Measurements from ENCODE around the gene SLC27A3. TPM values are rescaled to one million over a fixed set of nuclear protein-coding genes. Genes with fewer than 3 reads are reported as not detected.

The SLC27A3 gene
- polyA plus RNA-seq, 4 donors = 5.4 to 50.4 (median 16.9) TPM

DNA sequence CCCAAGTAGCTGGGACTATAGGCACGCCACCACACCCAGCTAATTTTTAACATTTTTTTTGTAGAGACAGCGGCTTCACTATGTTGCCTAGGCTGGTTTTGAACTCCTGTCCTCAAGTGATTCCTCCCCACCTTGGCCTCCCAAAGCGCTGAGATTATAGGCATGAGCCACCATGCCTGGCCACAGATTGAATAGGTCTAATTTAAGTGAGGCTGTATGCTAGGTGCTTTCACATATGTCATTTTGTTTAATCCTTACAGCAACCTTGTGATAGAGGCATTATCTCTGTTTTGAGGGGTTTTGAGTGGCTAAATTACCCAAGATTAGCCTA lies 40.2 kb upstream of the SLC27A3 start:
- no peak for FAIRE-seq
- DNase-seq = no peak
- Histone ChIP-seq H3K27ac (ENCODE audit: low read depth in 1 of 3, low read length in 2 of 3) (no peak overlapping the region), H3K4me3 (ENCODE audit: low read depth in 1 of 3, low read length in 3 of 3) (no peak overlapping the region), H3K27me3 (ENCODE audit: control insufficient read depth in 3 of 3, insufficient read depth in 3 of 3, low read length in 3 of 3) (no peaks in the 10 kb centered on the region), H3K9me3 (ENCODE audit: control insufficient read depth in 2 of 2, insufficient read depth in 1 of 2, low read depth in 1 of 2, low read length in 1 of 2) (no peaks in the 10 kb centered on the region), H3K4me1 (ENCODE audit: control insufficient read depth in 3 of 3, insufficient read depth in 2 of 3, low read depth in 1 of 3, low read length in 2 of 3) (peaks cover 0 to 8% (median 0%) of the 10 kb centered on the region in 3 donors), H3K36me3 (ENCODE audit: control insufficient read depth in 3 of 3, insufficient read depth in 2 of 3, low read depth in 1 of 3, low read length in 3 of 3) (peaks cover 0 to 29% (median 0%) of the 10 kb centered on the region in 3 donors)
- 92 to 97% (median 93%) methylated on average over 3 of the region's 3 CpGs for WGBS, 3 donors

DNA sequence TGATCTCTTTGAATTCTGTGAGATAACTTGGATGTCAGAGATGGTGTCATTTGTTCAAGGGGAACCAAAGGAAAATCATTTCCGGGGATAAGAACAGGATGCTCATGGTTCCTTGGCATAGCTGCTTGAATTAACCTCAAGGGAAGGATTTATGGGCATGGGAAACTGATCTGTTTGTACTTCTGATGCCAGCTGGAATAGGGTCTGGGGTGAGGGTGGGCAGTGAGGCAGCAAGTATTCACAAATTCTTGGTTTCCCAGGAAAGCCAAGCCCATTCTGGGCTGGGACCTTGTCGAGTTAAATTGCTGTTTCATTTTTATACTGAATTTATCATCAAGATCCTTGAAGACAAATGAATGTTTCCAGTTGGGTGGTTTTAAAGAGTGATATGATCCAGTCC lies 33.2 kb upstream of the SLC27A3 start:
- Histone ChIP-seq H3K36me3 (ENCODE audit: control insufficient read depth in 3 of 3, insufficient read depth in 2 of 3, low read depth in 1 of 3, low read length in 3 of 3) (peaks cover 10 to 53% (median 12%) of the 10 kb centered on the region in 3 donors), H3K9me3 (ENCODE audit: control insufficient read depth in 2 of 2, insufficient read depth in 1 of 2, low read depth in 1 of 2, low read length in 1 of 2) (no peaks in the 10 kb centered on the region), H3K27me3 (ENCODE audit: control insufficient read depth in 3 of 3, insufficient read depth in 3 of 3, low read length in 3 of 3) (no peaks in the 10 kb centered on the region), H3K27ac (ENCODE audit: low read depth in 1 of 3, low read length in 2 of 3) (no peak overlapping the region), H3K4me3 (ENCODE audit: low read depth in 1 of 3, low read length in 3 of 3) (no peak overlapping the region), H3K4me1 (ENCODE audit: control insufficient read depth in 3 of 3, insufficient read depth in 2 of 3, low read depth in 1 of 3, low read length in 2 of 3) (peaks cover 0 to 12% (median 0%) of the 10 kb centered on the region in 3 donors)
- DNase-seq (no peak), FAIRE-seq (no peak)
- 60 to 76% (median 65%) methylated on average over 2 of the region's 2 CpGs for WGBS, 3 donors

DNA sequence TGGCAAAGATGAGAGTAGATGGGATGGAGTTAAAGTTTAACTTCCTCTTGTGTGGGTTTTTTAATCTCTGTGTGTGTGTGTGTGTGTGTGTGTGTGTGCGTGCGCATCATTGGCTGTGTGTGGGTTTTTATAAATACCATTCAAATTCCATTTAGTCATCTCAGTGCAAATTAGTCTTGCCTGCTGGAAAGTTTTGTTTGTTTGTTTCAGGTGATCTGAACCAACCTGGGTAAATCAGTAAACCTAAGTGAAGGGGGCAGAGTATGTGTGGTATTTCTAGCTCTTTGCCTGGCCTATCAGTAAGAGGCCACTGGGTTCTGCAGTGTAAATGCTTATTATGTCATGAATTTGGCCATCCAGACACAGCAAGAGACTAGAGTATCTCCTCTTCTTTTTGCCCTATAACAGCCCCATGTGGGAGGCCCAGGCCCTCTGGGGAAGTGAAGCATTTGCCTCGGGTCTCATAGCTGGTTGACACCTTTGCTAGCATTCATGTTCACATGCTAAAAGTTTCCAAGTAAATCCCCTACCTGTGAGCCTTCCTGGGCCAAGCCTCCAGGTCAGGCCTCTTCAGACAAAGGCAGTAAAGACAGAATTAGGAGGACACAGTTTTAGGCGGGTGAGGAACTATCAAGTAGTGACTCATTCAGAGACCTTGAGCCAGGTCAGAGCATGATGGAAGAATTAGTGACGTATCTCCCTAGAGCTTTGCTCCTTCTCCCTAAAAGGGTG lies 32.6 kb upstream of the SLC27A3 start:
- H3K27ac ChIP-seq (ENCODE audit: low read depth in 1 of 3, low read length in 2 of 3) = no peak overlapping the region
- WGBS, 3 donors = 55 to 72% (median 65%) methylated on average over 5 of the region's 5 CpGs
- peaks cover 10 to 53% (median 14%) of the 10 kb centered on the region in 3 donors for H3K36me3 ChIP-seq (ENCODE audit: control insufficient read depth in 3 of 3, insufficient read depth in 2 of 3, low read depth in 1 of 3, low read length in 3 of 3)
- FAIRE-seq (no peak), DNase-seq (peak in 1 of 2 donors; percentile 51)
- no peaks in the 10 kb centered on the region for H3K9me3 ChIP-seq (ENCODE audit: control insufficient read depth in 2 of 2, insufficient read depth in 1 of 2, low read depth in 1 of 2, low read length in 1 of 2)
- peaks cover 0 to 12% (median 0%) of the 10 kb centered on the region in 3 donors for H3K4me1 ChIP-seq (ENCODE audit: control insufficient read depth in 3 of 3, insufficient read depth in 2 of 3, low read depth in 1 of 3, low read length in 2 of 3)
- H3K27me3 ChIP-seq (ENCODE audit: control insufficient read depth in 3 of 3, insufficient read depth in 3 of 3, low read length in 3 of 3) = no peaks in the 10 kb centered on the region
- H3K4me3 ChIP-seq (ENCODE audit: low read depth in 1 of 3, low read length in 3 of 3) = no peak overlapping the region

DNA sequence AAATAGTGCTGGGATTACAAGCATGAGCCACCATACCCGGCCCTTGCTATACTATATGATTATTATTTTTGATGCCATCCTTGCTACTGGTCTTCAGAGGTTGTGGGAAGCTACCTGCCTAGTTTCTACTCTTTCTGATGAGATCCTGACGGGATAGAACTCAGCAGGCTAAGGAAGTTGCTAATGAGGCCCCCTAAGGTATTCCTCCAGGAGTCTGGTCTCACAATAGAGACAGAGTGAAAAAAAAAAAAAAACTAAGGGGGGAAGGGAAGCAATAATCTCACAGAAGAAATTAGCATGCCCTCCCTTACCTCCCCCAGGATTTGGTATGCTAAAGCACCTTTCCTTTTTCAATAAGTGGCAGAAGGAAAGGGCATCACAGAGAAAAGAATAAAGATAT lies 29.8 kb upstream of the SLC27A3 start:
- FAIRE-seq (no peak), DNase-seq (no peak)
- H3K9me3 ChIP-seq (ENCODE audit: control insufficient read depth in 2 of 2, insufficient read depth in 1 of 2, low read depth in 1 of 2, low read length in 1 of 2) = no peaks in the 10 kb centered on the region
- H3K4me1 ChIP-seq (ENCODE audit: control insufficient read depth in 3 of 3, insufficient read depth in 2 of 3, low read depth in 1 of 3, low read length in 2 of 3) = peaks cover 0 to 21% (median 0%) of the 10 kb centered on the region in 3 donors
- H3K4me3 ChIP-seq (ENCODE audit: low read depth in 1 of 3, low read length in 3 of 3) = no peak overlapping the region
- 91 to 94% (median 92%) methylated on average over 2 of the region's 2 CpGs for WGBS, 3 donors
- no peaks in the 10 kb centered on the region for H3K27me3 ChIP-seq (ENCODE audit: control insufficient read depth in 3 of 3, insufficient read depth in 3 of 3, low read length in 3 of 3)
- H3K36me3 ChIP-seq (ENCODE audit: control insufficient read depth in 3 of 3, insufficient read depth in 2 of 3, low read depth in 1 of 3, low read length in 3 of 3) = peaks cover 13 to 43% (median 19%) of the 10 kb centered on the region in 3 donors
- H3K27ac ChIP-seq (ENCODE audit: low read depth in 1 of 3, low read length in 2 of 3) = no peak overlapping the region

DNA sequence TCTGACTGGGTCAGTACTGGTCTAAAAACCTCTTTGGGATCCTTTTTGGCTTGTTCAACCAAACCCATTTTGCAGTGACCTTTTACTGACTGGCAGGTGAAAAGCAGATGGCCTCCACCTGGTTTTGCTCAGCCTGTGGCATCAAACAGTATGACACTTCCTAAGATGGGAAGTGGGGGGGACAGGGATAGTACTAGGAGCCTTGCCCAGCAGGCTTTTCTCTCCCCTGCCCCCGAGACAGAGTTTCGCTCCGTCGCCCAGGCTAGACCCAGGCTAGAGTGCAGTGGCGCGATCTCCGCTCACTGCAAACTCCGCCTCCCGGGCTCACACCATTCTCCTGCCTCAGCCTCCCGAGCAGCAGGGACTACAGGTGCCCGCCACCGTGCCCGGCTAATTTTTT lies 29.0 kb upstream of the SLC27A3 start:
- 92 to 95% (median 95%) methylated on average over 13 of the region's 13 CpGs for WGBS, 3 donors
- H3K4me1 ChIP-seq (ENCODE audit: control insufficient read depth in 3 of 3, insufficient read depth in 2 of 3, low read depth in 1 of 3, low read length in 2 of 3) = peaks cover 0 to 27% (median 0%) of the 10 kb centered on the region in 3 donors
- no peaks in the 10 kb centered on the region for H3K9me3 ChIP-seq (ENCODE audit: control insufficient read depth in 2 of 2, insufficient read depth in 1 of 2, low read depth in 1 of 2, low read length in 1 of 2)
- H3K36me3 ChIP-seq (ENCODE audit: control insufficient read depth in 3 of 3, insufficient read depth in 2 of 3, low read depth in 1 of 3, low read length in 3 of 3) = peaks cover 18 to 39% (median 20%) of the 10 kb centered on the region in 3 donors
- no peak for FAIRE-seq
- H3K27ac ChIP-seq (ENCODE audit: low read depth in 1 of 3, low read length in 2 of 3) = no peak overlapping the region
- H3K4me3 ChIP-seq (ENCODE audit: low read depth in 1 of 3, low read length in 3 of 3) = no peak overlapping the region
- H3K27me3 ChIP-seq (ENCODE audit: control insufficient read depth in 3 of 3, insufficient read depth in 3 of 3, low read length in 3 of 3) = no peaks in the 10 kb centered on the region
- no peak for DNase-seq

DNA sequence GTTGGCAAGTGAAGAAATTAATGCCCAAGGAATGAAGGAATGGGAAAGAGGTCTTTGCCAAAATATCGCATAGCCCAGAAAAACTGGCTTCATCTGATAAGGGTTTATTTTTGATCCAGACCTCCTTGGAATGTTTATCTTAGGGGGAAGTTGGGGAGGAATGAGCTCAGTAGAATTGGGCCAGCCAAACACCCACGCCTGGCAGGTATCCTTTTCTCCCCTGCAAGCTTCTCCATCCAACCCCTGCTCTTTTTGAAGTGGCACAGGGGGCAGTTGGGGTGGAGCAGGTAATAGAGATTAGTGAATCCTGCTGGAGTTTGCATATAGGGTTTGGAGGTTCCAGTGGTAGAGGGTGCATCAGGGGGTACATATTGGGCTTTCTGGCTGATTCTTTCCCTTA lies 26.3 kb upstream of the SLC27A3 start:
- peaks cover 0 to 31% (median 0%) of the 10 kb centered on the region in 3 donors for H3K4me1 ChIP-seq (ENCODE audit: control insufficient read depth in 3 of 3, insufficient read depth in 2 of 3, low read depth in 1 of 3, low read length in 2 of 3)
- FAIRE-seq = no peak
- 81 to 87% (median 81%) methylated on average over 2 of the region's 2 CpGs for WGBS, 3 donors

DNA sequence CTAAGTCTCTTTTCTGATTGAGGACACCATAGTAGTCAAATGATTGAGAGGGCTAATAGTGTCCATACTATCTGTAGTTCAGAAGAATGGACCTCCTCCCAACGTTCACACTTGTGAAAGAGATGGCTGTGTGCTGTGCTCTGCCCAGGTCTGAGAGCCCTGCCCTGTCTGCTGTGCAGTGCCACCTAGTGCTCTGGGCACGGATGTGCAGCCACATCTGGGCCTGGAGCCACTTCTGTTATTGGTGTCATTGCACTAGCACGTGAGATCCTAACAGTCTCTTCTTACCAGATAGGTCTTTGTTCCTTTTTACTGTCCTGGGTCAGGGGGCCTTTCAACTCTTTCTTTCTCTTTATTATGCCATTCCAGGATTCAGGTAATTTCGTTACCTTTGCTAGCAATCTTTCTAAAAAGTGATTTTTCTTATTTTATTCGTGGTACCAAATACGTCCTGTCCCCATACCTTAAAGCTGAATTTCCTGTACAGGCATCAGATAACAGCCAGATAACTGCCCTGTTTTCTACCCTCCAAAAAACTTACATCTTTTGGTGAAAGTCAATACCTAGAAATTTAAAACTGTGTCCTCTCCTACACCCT lies 25.7 kb upstream of the SLC27A3 start:
- no peaks in the 10 kb centered on the region for H3K9me3 ChIP-seq (ENCODE audit: control insufficient read depth in 2 of 2, insufficient read depth in 1 of 2, low read depth in 1 of 2, low read length in 1 of 2)
- H3K4me3 ChIP-seq (ENCODE audit: low read depth in 1 of 3, low read length in 3 of 3) = no peak overlapping the region
- no peaks in the 10 kb centered on the region for H3K27me3 ChIP-seq (ENCODE audit: control insufficient read depth in 3 of 3, insufficient read depth in 3 of 3, low read length in 3 of 3)
- peaks cover 17 to 47% (median 21%) of the 10 kb centered on the region in 3 donors for H3K36me3 ChIP-seq (ENCODE audit: control insufficient read depth in 3 of 3, insufficient read depth in 2 of 3, low read depth in 1 of 3, low read length in 3 of 3)
- peak; percentile 82 to 90 for DNase-seq
- peak overlapping the region in 1 of 3 donors; percentile 8 for H3K27ac ChIP-seq (ENCODE audit: low read depth in 1 of 3, low read length in 2 of 3)
- no peak for FAIRE-seq
- WGBS, 3 donors = 44 to 48% (median 46%) methylated on average over 6 of the region's 6 CpGs
- H3K4me1 ChIP-seq (ENCODE audit: control insufficient read depth in 3 of 3, insufficient read depth in 2 of 3, low read depth in 1 of 3, low read length in 2 of 3) = peaks cover 0 to 31% (median 0%) of the 10 kb centered on the region in 3 donors

More for the DNA sequence above, 26.3 kb upstream of the SLC27A3 start:
- no peak for DNase-seq
- Histone ChIP-seq H3K9me3 (ENCODE audit: control insufficient read depth in 2 of 2, insufficient read depth in 1 of 2, low read depth in 1 of 2, low read length in 1 of 2) (no peaks in the 10 kb centered on the region), H3K27me3 (ENCODE audit: control insufficient read depth in 3 of 3, insufficient read depth in 3 of 3, low read length in 3 of 3) (no peaks in the 10 kb centered on the region), H3K27ac (ENCODE audit: low read depth in 1 of 3, low read length in 2 of 3) (no peak overlapping the region), H3K4me3 (ENCODE audit: low read depth in 1 of 3, low read length in 3 of 3) (no peak overlapping the region), H3K36me3 (ENCODE audit: control insufficient read depth in 3 of 3, insufficient read depth in 2 of 3, low read depth in 1 of 3, low read length in 3 of 3) (peaks cover 15 to 42% (median 21%) of the 10 kb centered on the region in 3 donors)

DNA sequence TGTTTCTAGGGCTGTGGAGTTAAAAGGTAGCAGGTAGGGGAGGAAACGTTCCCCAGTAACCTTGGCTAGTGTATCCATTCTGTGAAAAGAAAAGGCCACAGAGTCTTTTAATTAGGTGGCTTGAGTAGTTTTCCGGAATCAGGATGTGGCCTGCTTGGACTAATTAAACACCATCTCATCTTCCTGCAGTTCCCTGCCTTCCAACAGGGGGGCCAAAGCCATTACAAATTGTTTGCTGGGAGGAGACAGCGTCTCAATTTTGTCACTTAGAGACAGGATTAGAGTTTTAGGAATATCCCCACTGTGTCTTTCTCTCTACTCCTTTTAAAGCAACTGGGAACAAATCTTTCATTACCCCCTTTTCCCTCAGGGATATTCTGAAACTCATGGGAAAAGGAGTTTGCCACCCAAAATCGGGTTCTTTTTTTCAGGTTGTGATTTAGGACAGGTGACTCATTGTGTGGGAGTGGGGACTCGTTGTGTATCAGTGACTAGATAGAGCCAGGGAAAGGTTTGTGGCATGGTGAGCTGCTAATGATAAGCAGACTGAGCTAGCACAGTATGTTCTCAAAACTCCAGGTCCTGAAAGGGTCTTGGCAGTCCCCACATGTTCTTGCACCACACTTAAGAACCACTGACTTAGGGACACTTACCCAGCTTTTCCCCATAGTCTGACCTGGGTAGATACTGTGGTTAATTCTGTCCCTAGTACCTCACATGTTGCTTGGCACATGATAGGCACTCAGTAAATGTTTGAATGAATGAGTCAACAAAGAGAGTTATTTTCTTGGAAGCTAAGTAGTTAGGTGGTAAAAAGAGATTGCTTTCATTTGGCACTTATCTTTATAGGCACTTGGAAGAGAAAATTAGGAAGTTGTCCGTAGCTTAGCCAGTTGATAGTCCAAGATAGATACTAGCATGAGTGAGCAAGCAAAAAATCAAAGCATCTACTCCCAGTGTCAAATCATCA lies 24.9 kb upstream of the SLC27A3 start:
- 65 to 67% (median 66%) methylated on average over 6 of the region's 6 CpGs for WGBS, 3 donors

More for the DNA sequence above, 24.9 kb upstream of the SLC27A3 start:
- peaks cover 0 to 31% (median 0%) of the 10 kb centered on the region in 3 donors for H3K4me1 ChIP-seq (ENCODE audit: control insufficient read depth in 3 of 3, insufficient read depth in 2 of 3, low read depth in 1 of 3, low read length in 2 of 3)
- DNase-seq = peak in 1 of 2 donors; percentile 66
- H3K4me3 ChIP-seq (ENCODE audit: low read depth in 1 of 3, low read length in 3 of 3) = no peak overlapping the region
- no peaks in the 10 kb centered on the region for H3K27me3 ChIP-seq (ENCODE audit: control insufficient read depth in 3 of 3, insufficient read depth in 3 of 3, low read length in 3 of 3)
- H3K36me3 ChIP-seq (ENCODE audit: control insufficient read depth in 3 of 3, insufficient read depth in 2 of 3, low read depth in 1 of 3, low read length in 3 of 3) = peaks cover 22 to 49% (median 23%) of the 10 kb centered on the region in 3 donors
- peak overlapping the region in 1 of 3 donors; percentile 66 for H3K27ac ChIP-seq (ENCODE audit: low read depth in 1 of 3, low read length in 2 of 3)
- no peaks in the 10 kb centered on the region for H3K9me3 ChIP-seq (ENCODE audit: control insufficient read depth in 2 of 2, insufficient read depth in 1 of 2, low read depth in 1 of 2, low read length in 1 of 2)
- FAIRE-seq = no peak

Measured in small intestine (tissue), 7 donors.